ENCODE results near the gene PRXL2A.

GRCh38 chr10:80462981-80463741, 54.8 kb downstream of the PRXL2A start:
- TF ChIP-seq CTCF (IDR thresholded peaks at IDR 0.05) (no peak), POLR2A (IDR thresholded peaks at IDR 0.05) (no peak)

Data from esophagus squamous epithelium (tissue), 4 donors.